H9 (cell line): ENCODE measurements around the gene PAM. TPM values are rescaled to one million over a fixed set of nuclear protein-coding genes. Genes with fewer than 3 reads are reported as not detected.

Source experiments
- DNase-seq: peaks from one replicate; pipeline ENCODE4 v3.0.0-alpha.2; 2017
- H2AFZ ChIP-seq: one replicate; pipeline ENCODE4 v1.6.1; 2013; ENCODE audit warnings: mild to moderate bottlenecking, low read length, control low read depth, moderate library complexity
- H2AK5ac ChIP-seq: 2 replicates; pipeline ENCODE4 v1.6.1; 2013; ENCODE audit warnings: low read length, control low read depth, mixed read lengths; ENCODE audit not compliant: insufficient read length
- H2BK120ac ChIP-seq: one replicate; pipeline ENCODE4 v1.6.1; 2013; ENCODE audit warnings: low read depth, mild to moderate bottlenecking, low read length, control low read depth, inconsistent platforms; ENCODE audit not compliant: poor library complexity, severe bottlenecking
- H2BK12ac ChIP-seq: 2 replicates; pipeline ENCODE4 v1.6.1; 2013; ENCODE audit warnings: low read length, control low read depth, mixed read lengths, low read depth; ENCODE audit not compliant: insufficient read length
- H2BK15ac ChIP-seq: 2 replicates; pipeline ENCODE4 v1.6.1; 2013; ENCODE audit warnings: low read depth, low read length, control low read depth
- H2BK20ac ChIP-seq: one replicate; pipeline ENCODE4 v1.6.1; 2013; ENCODE audit warnings: low read depth, mild to moderate bottlenecking, low read length, control low read depth, inconsistent platforms; ENCODE audit not compliant: poor library complexity, severe bottlenecking
- H2BK5ac ChIP-seq: 2 replicates; pipeline ENCODE4 v1.6.1; 2013; ENCODE audit warnings: low read length, control low read depth, mixed read lengths; ENCODE audit not compliant: insufficient read length
- H3K14ac ChIP-seq: 2 replicates; pipeline ENCODE4 v1.6.1; 2013; ENCODE audit warnings: low read length, control low read depth; ENCODE audit not compliant: insufficient read depth
- H3K18ac ChIP-seq: 2 replicates; pipeline ENCODE4 v1.6.1; 2013; ENCODE audit warnings: low read depth, mild to moderate bottlenecking, mixed read lengths, low read length, control low read depth; ENCODE audit not compliant: insufficient read length
- H3K23ac ChIP-seq: 2 replicates; pipeline ENCODE4 v1.6.1; 2013; ENCODE audit warnings: low read length, control low read depth, mixed read lengths, low read depth; ENCODE audit not compliant: insufficient read length
- H3K23me2 ChIP-seq: 2 replicates; pipeline ENCODE4 v1.6.1; 2013; ENCODE audit warnings: low read depth, mild to moderate bottlenecking, mixed read lengths, low read length, control low read depth; ENCODE audit not compliant: insufficient read length, poor library complexity, severe bottlenecking
- H3K27ac ChIP-seq: 2 replicates; pipeline ENCODE4 v1.5.1; 2013; ENCODE audit warnings: low read length, control low read depth, mixed read lengths, low read depth; ENCODE audit not compliant: insufficient read length
- H3K27me3 ChIP-seq: 2 replicates; pipeline ENCODE4 v1.6.1; 2013; ENCODE audit warnings: low read length, control low read depth, inconsistent platforms; ENCODE audit not compliant: insufficient read depth
- H3K4ac ChIP-seq: 2 replicates; pipeline ENCODE4 v1.6.1; 2013; ENCODE audit warnings: low read depth, mild to moderate bottlenecking, control low read depth, inconsistent platforms, low read length, moderate library complexity
- H3K4me1 ChIP-seq: 2 replicates; pipeline ENCODE4 v1.6.1; 2013; ENCODE audit warnings: low read length, control low read depth, inconsistent platforms; ENCODE audit not compliant: insufficient read depth
- H3K4me2 ChIP-seq: 2 replicates; pipeline ENCODE4 v1.6.1; 2013; ENCODE audit warnings: low read length, control low read depth, mixed read lengths; ENCODE audit not compliant: insufficient read length, insufficient read depth
- H3K56ac ChIP-seq: 2 replicates; pipeline ENCODE4 v1.6.1; 2013; ENCODE audit warnings: low read depth, mild to moderate bottlenecking, mixed read lengths, low read length, control low read depth; ENCODE audit not compliant: insufficient read length
- H3K79me1 ChIP-seq: 2 replicates; pipeline ENCODE4 v1.6.1; 2013; ENCODE audit warnings: low read depth, mild to moderate bottlenecking, moderate library complexity, low read length, control low read depth, inconsistent platforms; ENCODE audit not compliant: insufficient read depth, poor library complexity, severe bottlenecking
- H3K79me2 ChIP-seq: 2 replicates; pipeline ENCODE4 v1.6.1; 2013; ENCODE audit warnings: low read length, control low read depth, inconsistent platforms; ENCODE audit not compliant: insufficient read depth
- H3K9ac ChIP-seq: 2 replicates; pipeline ENCODE4 v1.6.1; 2013; ENCODE audit warnings: low read length, control low read depth, mixed read lengths; ENCODE audit not compliant: insufficient read length; ENCODE audit errors: extremely low read depth
- H3K9me3 ChIP-seq: one replicate; pipeline ENCODE4 v1.6.1; 2013; ENCODE audit warnings: low read depth, low read length, inconsistent platforms; ENCODE audit not compliant: control insufficient read depth
- H3T11ph ChIP-seq: one replicate; pipeline ENCODE4 v1.6.1; 2013; ENCODE audit warnings: mild to moderate bottlenecking, low read length, control low read depth, inconsistent platforms
- H4K20me1 ChIP-seq: one replicate; pipeline ENCODE4 v1.6.1; 2013; ENCODE audit not compliant: control insufficient read depth, insufficient read length, insufficient read depth
- H4K5ac ChIP-seq: 2 replicates; pipeline ENCODE4 v1.6.1; 2013; ENCODE audit warnings: low read depth, mild to moderate bottlenecking, mixed read lengths, low read length, control low read depth; ENCODE audit not compliant: insufficient read length
- H4K8ac ChIP-seq: replicated peaks from 2 replicates; pipeline ENCODE4 v1.6.1; 2013; ENCODE audit warnings: low read length, control low read depth, mixed read lengths, low read depth; ENCODE audit not compliant: insufficient read length
- H4K91ac ChIP-seq: 2 replicates; pipeline ENCODE4 v1.6.1; 2013; ENCODE audit warnings: low read depth, mild to moderate bottlenecking, moderate library complexity, mixed read lengths, low read length, control low read depth; ENCODE audit not compliant: insufficient read length
- H3K27ac Mint-ChIP-seq, 3 experiments: 2 replicates in 2 of 3; 3 replicates in 1 of 3; pipeline ENCODE4 v1.8.0; 2020 to 2021; ENCODE audit warnings: mixed read lengths in 3 of 3, mild to moderate bottlenecking in 1 of 3, moderate library complexity in 1 of 3
- H3K27me3 Mint-ChIP-seq: 2 replicates; pipeline ENCODE4 v1.8.0; 2021; ENCODE audit warnings: low read depth, mild to moderate bottlenecking, moderate library complexity, mixed read lengths
- H3K36me3 Mint-ChIP-seq, 3 experiments: 2 replicates in 2 of 3; 3 replicates in 1 of 3; pipeline ENCODE4 v1.8.0; 2020 to 2021; ENCODE audit warnings: low read depth in 3 of 3, mixed read lengths in 3 of 3; ENCODE audit not compliant: insufficient read depth in 1 of 3
- H3K4me1 Mint-ChIP-seq, 2 experiments: 2 replicates each; pipeline ENCODE4 v1.8.0; 2020; ENCODE audit warnings: mixed read lengths in 2 of 2
- H3K4me3 Mint-ChIP-seq, 2 experiments: 2 replicates in 1 of 2; 3 replicates in 1 of 2; pipeline ENCODE4 v1.8.0; 2020 to 2021; ENCODE audit warnings: mild to moderate bottlenecking in 2 of 2, mixed read lengths in 2 of 2, moderate library complexity in 1 of 2
- H3K9me3 Mint-ChIP-seq, 2 experiments: 2 replicates in 1 of 2; 3 replicates in 1 of 2; pipeline ENCODE4 v1.8.0; 2020; ENCODE audit warnings: mild to moderate bottlenecking in 2 of 2, mixed read lengths in 2 of 2, moderate library complexity in 1 of 2
- WGBS: extraction: QIAGEN DNeasy Blood & Tissue Kit; methylation state at CpG from one replicate; pipeline ENCODE4 v1.1.7; 2013; ENCODE audit warnings: missing lambda C conversion rate, low lambda C conversion rate, mixed read lengths; ENCODE audit not compliant: insufficient read length; ENCODE audit errors: extremely low coverage; 5-methylcytosine and 5-hydroxymethylcytosine counted together
- total RNA-seq: library from RNA; stranded (reverse); gene quantifications from 2 replicates; pipeline ENCODE4 v1.2.1, GENCODE V29; 2021
- TF ChIP-seq, protein P1 (sequence below): fragments of 200-600 bp; sonication (generic); conservative IDR thresholded peaks from 3 replicates; pipeline ENCODE4 v1.8.0; 2021; ENCODE audit warnings: antibody characterized with exemption, mild to moderate bottlenecking

The PAM gene
- total RNA-seq, 1 experiment from 2014 or later = 31.5 TPM

DNA sequence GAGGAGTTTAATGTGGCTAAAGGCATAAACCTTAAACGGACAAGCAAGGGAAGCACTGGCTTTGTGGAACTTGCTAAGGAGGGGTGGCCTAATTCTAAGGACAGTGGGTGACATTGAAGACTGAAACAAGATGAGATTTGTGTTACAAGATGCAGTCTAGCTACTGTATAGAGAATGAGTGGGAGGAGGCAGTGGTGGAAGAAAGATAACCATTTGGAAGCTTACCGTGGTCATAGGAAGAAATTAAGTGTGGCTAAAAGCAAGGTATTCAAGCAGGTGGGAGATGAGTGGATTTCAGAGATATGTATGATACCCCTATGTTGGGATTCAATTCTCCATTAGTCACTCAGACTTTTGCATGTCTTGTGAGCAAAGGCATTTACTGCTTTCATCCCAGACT lies 4.6 kb downstream of the PAM start:
- Mint-ChIP-seq H3K36me3 (no peaks in the 10 kb centered on the region; a peak in 1 of 7 replicates), H3K27me3 (peaks cover 6% of the 10 kb centered on the region), H3K27ac (no peak overlapping the region), H3K9me3 (no peaks in the 10 kb centered on the region), H3K4me3 (no peak overlapping the region), H3K4me1 (peaks cover 29 to 30% of the 10 kb centered on the region in 2 experiments)
- Histone ChIP-seq H4K91ac (no peak overlapping the region), H3K27me3 (no peaks in the 10 kb centered on the region), H3K9ac (no peak overlapping the region), H2BK12ac (no peak overlapping the region), H3K27ac (no peak overlapping the region), H3K79me1 (no peaks in the 10 kb centered on the region), H3K23ac (no peak overlapping the region), H3K18ac (no peak overlapping the region), H3K56ac (no peak overlapping the region), H3T11ph (no peak overlapping the region), H3K4ac (no peak overlapping the region), H3K4me2 (no peak overlapping the region), H2BK20ac (no peak overlapping the region), H2AFZ (no peak overlapping the region), H2AK5ac (no peak overlapping the region), H3K9me3 (no peaks in the 10 kb centered on the region), H4K20me1 (no peaks in the 10 kb centered on the region), H4K5ac (no peak overlapping the region), H3K79me2 (no peaks in the 10 kb centered on the region), H3K14ac (no peak overlapping the region), H2BK5ac (no peak overlapping the region), H4K8ac (no peak overlapping the region), H3K4me1 (peaks cover 5% of the 10 kb centered on the region; the same call in 1 of the 2 replicates), H3K23me2 (peaks cover 11% of the 10 kb centered on the region), H2BK120ac (no peak overlapping the region), H2BK15ac (no peak overlapping the region)
- TF ChIP-seq, protein P1, sequence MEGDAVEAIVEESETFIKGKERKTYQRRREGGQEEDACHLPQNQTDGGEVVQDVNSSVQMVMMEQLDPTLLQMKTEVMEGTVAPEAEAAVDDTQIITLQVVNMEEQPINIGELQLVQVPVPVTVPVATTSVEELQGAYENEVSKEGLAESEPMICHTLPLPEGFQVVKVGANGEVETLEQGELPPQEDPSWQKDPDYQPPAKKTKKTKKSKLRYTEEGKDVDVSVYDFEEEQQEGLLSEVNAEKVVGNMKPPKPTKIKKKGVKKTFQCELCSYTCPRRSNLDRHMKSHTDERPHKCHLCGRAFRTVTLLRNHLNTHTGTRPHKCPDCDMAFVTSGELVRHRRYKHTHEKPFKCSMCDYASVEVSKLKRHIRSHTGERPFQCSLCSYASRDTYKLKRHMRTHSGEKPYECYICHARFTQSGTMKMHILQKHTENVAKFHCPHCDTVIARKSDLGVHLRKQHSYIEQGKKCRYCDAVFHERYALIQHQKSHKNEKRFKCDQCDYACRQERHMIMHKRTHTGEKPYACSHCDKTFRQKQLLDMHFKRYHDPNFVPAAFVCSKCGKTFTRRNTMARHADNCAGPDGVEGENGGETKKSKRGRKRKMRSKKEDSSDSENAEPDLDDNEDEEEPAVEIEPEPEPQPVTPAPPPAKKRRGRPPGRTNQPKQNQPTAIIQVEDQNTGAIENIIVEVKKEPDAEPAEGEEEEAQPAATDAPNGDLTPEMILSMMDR = no peak
- DNase-seq = no peak
- no CpG with 5 or more reads among the region's 2 CpGs for WGBS
